ENCODE results near the gene ATG16L1. TPM values are rescaled to one million over a fixed set of nuclear protein-coding genes. Genes with fewer than 3 reads are reported as not detected.

Gene ATG16L1
- total RNA-seq, 1 donor from 2014 or later, result 49.9 TPM

- no peaks in the 10 kb centered on the region for H3K9me3 Mint-ChIP-seq
- no peak for TF ChIP-seq CTCF (IDR thresholded peaks at IDR 0.05)
- no peak overlapping the region for H3K27ac Mint-ChIP-seq
- H3K4me1 Mint-ChIP-seq, result peaks cover 6% of the 10 kb centered on the region
- no peaks in the 10 kb centered on the region for H3K27me3 Mint-ChIP-seq
- DNase-seq, result no peak
- H3K36me3 Mint-ChIP-seq (ENCODE audit: low read depth), result peaks cover 90% of the 10 kb centered on the region
- no peak for ATAC-seq (ENCODE audit: low read depth)
- ChIA-PET CTCF (no interaction called here), POLR2A (interaction anchor here (1.1 kb wide), 1 partner anchor 28 kb away, joined by 7 read pairs; no protein-coding TSS in a partner anchor)
- no peak overlapping the region for H3K4me3 Mint-ChIP-seq
- intact Hi-C loops (cut with micrococcal nuclease), result no loop called here
These were observed 38.2 kb downstream of the ATG16L1 start for GRCh38 chr2:233289648-233290047.

- DNase-seq (no peak), ATAC-seq (ENCODE audit: low read depth) (no peak)
- ChIA-PET CTCF (no interaction called here), POLR2A (interaction anchor here (0.6 kb wide), 1 partner anchor 104 kb away, joined by 8 read pairs; no protein-coding TSS in a partner anchor)
- Mint-ChIP-seq H3K9me3 (no peaks in the 10 kb centered on the region), H3K4me3 (no peak overlapping the region), H3K27ac (no peak overlapping the region), H3K4me1 (peaks cover 6% of the 10 kb centered on the region), H3K27me3 (no peaks in the 10 kb centered on the region), H3K36me3 (ENCODE audit: low read depth) (peaks cover 90% of the 10 kb centered on the region)
- TF ChIP-seq CTCF (IDR thresholded peaks at IDR 0.05), result no peak
- intact Hi-C loops (cut with micrococcal nuclease), result no loop called here
These were observed 38.8 kb downstream of the ATG16L1 start for GRCh38 chr2:233290051-233290845.

- CTCF ChIA-PET, result no interaction called here
- Mint-ChIP-seq H3K4me1 (no peaks in the 10 kb centered on the region), H3K27ac (no peak overlapping the region)
These were observed 44.4 kb downstream of the ATG16L1 start for GRCh38 chr2:233295891-233296290.

GRCh38 chr2:233297076-233297475 is 45.6 kb downstream of the ATG16L1 start:
- H3K4me1 Mint-ChIP-seq, result no peaks in the 10 kb centered on the region
- ATAC-seq (ENCODE audit: low read depth) (no peak), DNase-seq (no peak)
- intact Hi-C loops (cut with micrococcal nuclease), result loop anchor here (5.0 kb wide), 1 partner anchor 55 kb away; the partner anchor contains the start of gene DGKD
- H3K9me3 Mint-ChIP-seq, result no peaks in the 10 kb centered on the region
- POLR2A ChIA-PET, result interaction anchor here (0.7 kb wide), 2 partner anchors 69 to 474 kb away, joined by 10 read pairs; no protein-coding TSS in a partner anchor
- CTCF ChIA-PET, result no interaction called here
- TF ChIP-seq CTCF (IDR thresholded peaks at IDR 0.05), result no peak
- no peaks in the 10 kb centered on the region for H3K27me3 Mint-ChIP-seq
- H3K4me3 Mint-ChIP-seq, result no peak overlapping the region
- no peak overlapping the region for H3K27ac Mint-ChIP-seq
- peaks cover 43% of the 10 kb centered on the region for H3K36me3 Mint-ChIP-seq (ENCODE audit: low read depth)

More at GRCh38 chr2:233295891-233296290, 44.4 kb downstream of the ATG16L1 start:
- Mint-ChIP-seq H3K9me3 (no peaks in the 10 kb centered on the region), H3K4me3 (no peak overlapping the region), H3K36me3 (ENCODE audit: low read depth) (peaks cover 55% of the 10 kb centered on the region), H3K27me3 (no peaks in the 10 kb centered on the region)
- TF ChIP-seq CTCF (IDR thresholded peaks at IDR 0.05), result no peak
- intact Hi-C loops (cut with micrococcal nuclease), result loop anchor here (5.0 kb wide), 1 partner anchor 56 kb away; the partner anchor contains the start of gene DGKD
- ATAC-seq (ENCODE audit: low read depth) (no peak), DNase-seq (no peak)
- POLR2A ChIA-PET, result interaction anchor here (0.7 kb wide), 1 partner anchor 115 kb away, joined by 4 read pairs; no protein-coding TSS in a partner anchor

GRCh38 chr2:233300401-233300800 is 48.9 kb downstream of the ATG16L1 start:
- Mint-ChIP-seq H3K27ac (no peak overlapping the region), H3K4me3 (no peak overlapping the region), H3K9me3 (no peaks in the 10 kb centered on the region), H3K27me3 (no peaks in the 10 kb centered on the region), H3K36me3 (ENCODE audit: low read depth) (peaks cover 10% of the 10 kb centered on the region), H3K4me1 (no peaks in the 10 kb centered on the region)
- ATAC-seq (ENCODE audit: low read depth) (no peak), DNase-seq (no peak)
- TF ChIP-seq CTCF (IDR thresholded peaks at IDR 0.05), result no peak
- ChIA-PET CTCF (no interaction called here), POLR2A (no interaction called here)
- intact Hi-C loops (cut with micrococcal nuclease), result no loop called here
